Smooth muscle cell (in vitro differentiated cells): ENCODE data around the gene APBA1. TPM values are rescaled to one million over a fixed set of nuclear protein-coding genes. Genes with fewer than 3 reads are reported as not detected.

ENCODE experiments used
- DNase-seq: peaks from one replicate; lab custom pipeline; 2025; ENCODE audit not compliant: unreplicated experiment; lab: John Stamatoyannopoulos, UW
- H2AFZ ChIP-seq: fragments of 200-600 bp; sonication (generic); 2 replicates; pipeline ENCODE4 v1.6.0; 2016; ENCODE audit warnings: antibody characterized with exemption, low read depth, mild to moderate bottlenecking
- H3F3A ChIP-seq: fragments of 200-600 bp; sonication (generic); 2 replicates; pipeline ENCODE4 v1.6.0; 2017; ENCODE audit warnings: antibody characterized with exemption, low read depth
- H3K27ac ChIP-seq: fragments of 200-600 bp; sonication (generic); 2 replicates; pipeline ENCODE4 v1.5.1; 2016; ENCODE audit warnings: low read depth, mild to moderate bottlenecking
- H3K27me3 ChIP-seq: fragments of 200-600 bp; sonication (generic); 2 replicates; pipeline ENCODE4 v1.6.1; 2016; ENCODE audit warnings: low read depth, mild to moderate bottlenecking
- H3K36me3 ChIP-seq: fragments of 200-600 bp; sonication (generic); 2 replicates; pipeline ENCODE4 v1.5.1; 2016; ENCODE audit warnings: low read depth
- H3K4me1 ChIP-seq: fragments of 200-600 bp; sonication (generic); 2 replicates; pipeline ENCODE4 v1.5.1; 2016; ENCODE audit warnings: low read depth
- H3K4me2 ChIP-seq: fragments of 200-600 bp; sonication (generic); 2 replicates; pipeline ENCODE4 v1.6.0; 2016; ENCODE audit warnings: mild to moderate bottlenecking
- H3K4me3 ChIP-seq: fragments of 200-600 bp; sonication (generic); 2 replicates; pipeline ENCODE4 v1.5.1; 2016; ENCODE audit warnings: mild to moderate bottlenecking
- H3K79me2 ChIP-seq: fragments of 200-600 bp; sonication (generic); 2 replicates; pipeline ENCODE4 v1.6.0; 2016; ENCODE audit warnings: low read depth, mild to moderate bottlenecking
- H3K9ac ChIP-seq: fragments of 200-600 bp; sonication (generic); 2 replicates; pipeline ENCODE4 v1.6.0; 2016; ENCODE audit warnings: low read depth
- H3K9me3 ChIP-seq: fragments of 200-600 bp; sonication (generic); replicated peaks from 2 replicates; pipeline ENCODE4 v1.5.1; 2016; ENCODE audit warnings: low read depth
- H4K20me1 ChIP-seq: fragments of 200-600 bp; sonication (generic); 2 replicates; pipeline ENCODE4 v1.6.0; 2016; ENCODE audit warnings: low read depth
- CTCF ChIP-seq: fragments of 200-600 bp; sonication (generic); IDR thresholded peaks from 2 replicates; pipeline ENCODE4 v1.5.1; 2017; ENCODE audit warnings: borderline replicate concordance, mild to moderate bottlenecking, antibody characterized with exemption; ENCODE audit not compliant: insufficient read depth, poor library complexity, severe bottlenecking
- WGBS: methylation state at CpG from one replicate; pipeline ENCODE4 v1.1.7; 2016; ENCODE audit warnings: low lambda C conversion rate; 5-methylcytosine and 5-hydroxymethylcytosine counted together
- polyA plus RNA-seq: library from polyadenylated mRNA; unstranded; fragments of >200 nt; fragmentation: Nextera tagmentation; extraction: Ambion mirVana; gene quantifications from 2 replicates; pipeline ENCODE4 v1.2.1, GENCODE V29; 2016
- total RNA-seq: library from RNA; depleted of rRNA; stranded (reverse); fragments of >200 nt; gene quantifications from 2 replicates; pipeline ENCODE4 v1.2.3, GENCODE V29; 2014

APBA1 gene
- total and polyA plus RNA-seq, 2 experiments from 2014 or later = 1.4 to 6.1 TPM

- H2AFZ ChIP-seq = no peak overlapping the region
- H3K4me2 ChIP-seq = no peak overlapping the region
- TF ChIP-seq CTCF = no peak
- DNase-seq = no peak
- no peaks in the 10 kb centered on the region for H3K27me3 ChIP-seq
- 69% methylated on average over 3 of the region's 3 CpGs for WGBS
- H3K4me3 ChIP-seq = no peak overlapping the region
- H3K9ac ChIP-seq = no peak overlapping the region
- H3K4me1 ChIP-seq = no peaks in the 10 kb centered on the region
- no peaks in the 10 kb centered on the region for H3K9me3 ChIP-seq
- no peaks in the 10 kb centered on the region for H3K36me3 ChIP-seq
- H3K79me2 ChIP-seq = no peaks in the 10 kb centered on the region
- H3K27ac ChIP-seq = no peak overlapping the region
- no peaks in the 10 kb centered on the region for H3F3A ChIP-seq
- H4K20me1 ChIP-seq = no peaks in the 10 kb centered on the region
Observed at GRCh38 chr9:69486498-69486897, 185.7 kb downstream of the APBA1 start.

GRCh38 chr9:69485466-69485865, 186.7 kb downstream of the APBA1 start:
- no peak for TF ChIP-seq CTCF
- Histone ChIP-seq H3K27me3 (no peaks in the 10 kb centered on the region), H3K4me1 (no peaks in the 10 kb centered on the region), H2AFZ (no peak overlapping the region), H3K27ac (no peak overlapping the region), H3K9me3 (no peaks in the 10 kb centered on the region), H3K36me3 (no peaks in the 10 kb centered on the region), H3K9ac (no peak overlapping the region), H3K4me3 (no peak overlapping the region), H4K20me1 (no peaks in the 10 kb centered on the region), H3F3A (no peaks in the 10 kb centered on the region), H3K79me2 (no peaks in the 10 kb centered on the region), H3K4me2 (no peak overlapping the region)
- no peak for DNase-seq
- 73% methylated on average over 4 of the region's 4 CpGs for WGBS

- no peaks in the 10 kb centered on the region for H3K4me1 ChIP-seq
- H3K27me3 ChIP-seq = no peaks in the 10 kb centered on the region
- no peak overlapping the region for H3K9ac ChIP-seq
- no peaks in the 10 kb centered on the region for H3K9me3 ChIP-seq
- no peaks in the 10 kb centered on the region for H3K79me2 ChIP-seq
- TF ChIP-seq CTCF = no peak
- no peaks in the 10 kb centered on the region for H3K36me3 ChIP-seq
- no peaks in the 10 kb centered on the region for H4K20me1 ChIP-seq
- no peak overlapping the region for H3K4me2 ChIP-seq
- 93% methylated on average over 2 of the region's 2 CpGs for WGBS
- no peak overlapping the region for H2AFZ ChIP-seq
- no peak overlapping the region for H3K4me3 ChIP-seq
- H3K27ac ChIP-seq = no peak overlapping the region
- no peaks in the 10 kb centered on the region for H3F3A ChIP-seq
- no peak for DNase-seq
Observed at GRCh38 chr9:69483886-69484422, 188.2 kb downstream of the APBA1 start.

- Histone ChIP-seq H3K9me3 (no peaks in the 10 kb centered on the region), H3K36me3 (no peaks in the 10 kb centered on the region), H4K20me1 (no peaks in the 10 kb centered on the region), H3K79me2 (no peaks in the 10 kb centered on the region), H3K4me1 (peaks cover 6% of the 10 kb centered on the region), H2AFZ (no peak overlapping the region), H3K4me3 (no peak overlapping the region), H3K4me2 (no peak overlapping the region), H3K27me3 (no peaks in the 10 kb centered on the region), H3F3A (no peaks in the 10 kb centered on the region), H3K9ac (no peak overlapping the region), H3K27ac (no peak overlapping the region)
- TF ChIP-seq CTCF = no peak
- no peak for DNase-seq
- WGBS = 83% methylated on average over 7 of the region's 7 CpGs
Observed at GRCh38 chr9:69476797-69477196, 195.4 kb downstream of the APBA1 start.
